ENCODE results near the gene VSNL1.

The VSNL1 gene

GRCh38 chr2:17574406-17575073, 34.0 kb downstream of the VSNL1 start:
- no peaks in the 10 kb centered on the region for H3K9me3 ChIP-seq (ENCODE audit: insufficient read depth, low read length)
- H3K4me2 ChIP-seq (ENCODE audit: low read depth, low read length, poor library complexity, severe bottlenecking): no peak overlapping the region
- no peaks in the 10 kb centered on the region for H4K20me1 ChIP-seq (ENCODE audit: low read depth, low read length)
- H3K9me2 ChIP-seq (replicated peaks; ENCODE audit: insufficient read depth, low read length): no peaks in the 10 kb centered on the region
- no peak overlapping the region for H2AFZ ChIP-seq (ENCODE audit: low read depth, low read length, severe bottlenecking)
- no peaks in the 10 kb centered on the region for H3K36me3 ChIP-seq (ENCODE audit: low read length)
- H3F3A ChIP-seq (ENCODE audit: insufficient read depth): no peaks in the 10 kb centered on the region
- no peak overlapping the region for H3K27ac ChIP-seq (ENCODE audit: low read depth, low read length)
- no peak for TF ChIP-seq EZH2phosphoT487 (conservative IDR thresholded peaks at IDR 0.05; ENCODE audit: low read length)
- TF ChIP-seq CTCF (IDR thresholded peaks at IDR 0.05; ENCODE audit: insufficient read depth, low read length, poor library complexity, severe bottlenecking): no peak
- H3K9ac ChIP-seq (ENCODE audit: low read length): no peak overlapping the region
- no peak overlapping the region for H3K4me3 ChIP-seq (ENCODE audit: insufficient read depth, low read length, poor library complexity, severe bottlenecking)
- H3K27me3 ChIP-seq (ENCODE audit: low read length): no peaks in the 10 kb centered on the region; the same call in 1 of the 2 replicates
- no peaks in the 10 kb centered on the region for H3K79me2 ChIP-seq (ENCODE audit: insufficient read depth, low read length)

- Histone ChIP-seq H3F3A (ENCODE audit: insufficient read depth) (no peaks in the 10 kb centered on the region), H3K4me3 (ENCODE audit: insufficient read depth, low read length, poor library complexity, severe bottlenecking) (no peak overlapping the region), H3K9ac (ENCODE audit: low read length) (no peak overlapping the region), H4K20me1 (ENCODE audit: low read depth, low read length) (no peaks in the 10 kb centered on the region), H3K4me2 (ENCODE audit: low read depth, low read length, poor library complexity, severe bottlenecking) (no peak overlapping the region), H3K79me2 (ENCODE audit: insufficient read depth, low read length) (no peaks in the 10 kb centered on the region), H3K9me2 (replicated peaks; ENCODE audit: insufficient read depth, low read length) (no peaks in the 10 kb centered on the region), H3K27me3 (ENCODE audit: low read length) (no peaks in the 10 kb centered on the region; the same call in 1 of the 2 replicates), H3K36me3 (ENCODE audit: low read length) (no peaks in the 10 kb centered on the region), H2AFZ (ENCODE audit: low read depth, low read length, severe bottlenecking) (no peak overlapping the region), H3K9me3 (ENCODE audit: insufficient read depth, low read length) (no peaks in the 10 kb centered on the region), H3K27ac (ENCODE audit: low read depth, low read length) (no peak overlapping the region)
- TF ChIP-seq CTCF (IDR thresholded peaks at IDR 0.05; ENCODE audit: insufficient read depth, low read length, poor library complexity, severe bottlenecking) (no peak), EZH2phosphoT487 (conservative IDR thresholded peaks at IDR 0.05; ENCODE audit: low read length) (no peak)
These were observed 36.3 kb downstream of the VSNL1 start for GRCh38 chr2:17576802-17577201.

DNA sequence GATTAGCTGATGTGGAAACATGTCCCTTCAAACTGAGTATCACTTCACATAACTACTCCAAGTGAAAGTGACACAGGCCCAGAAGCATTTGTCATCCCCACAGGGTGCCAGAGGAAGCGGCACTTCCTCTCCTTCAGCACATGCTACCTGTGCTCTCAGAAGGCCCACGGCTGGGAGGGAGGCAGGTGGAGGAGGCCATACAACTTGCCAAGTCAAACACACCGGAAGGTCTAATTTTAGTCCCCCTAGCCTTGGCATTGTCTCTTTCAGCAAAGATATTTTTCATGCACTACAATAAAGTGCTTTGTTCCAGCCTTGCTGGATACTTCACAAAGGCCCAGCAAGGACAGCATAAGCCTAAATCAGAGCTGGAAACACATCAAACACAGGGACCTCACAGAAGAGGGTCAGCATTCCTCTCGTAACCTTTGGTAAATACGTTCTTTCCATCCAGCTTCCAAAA, 38.0 kb downstream of the VSNL1 start:
- Histone ChIP-seq H3K79me2 (ENCODE audit: insufficient read depth, low read length) (no peaks in the 10 kb centered on the region), H3K4me2 (ENCODE audit: low read depth, low read length, poor library complexity, severe bottlenecking) (no peak overlapping the region), H3K9me3 (ENCODE audit: insufficient read depth, low read length) (no peaks in the 10 kb centered on the region), H3K27me3 (ENCODE audit: low read length) (no peaks in the 10 kb centered on the region; the same call in 1 of the 2 replicates), H3K9ac (ENCODE audit: low read length) (no peak overlapping the region), H3K27ac (ENCODE audit: low read depth, low read length) (no peak overlapping the region), H3K36me3 (ENCODE audit: low read length) (no peaks in the 10 kb centered on the region), H3F3A (ENCODE audit: insufficient read depth) (no peaks in the 10 kb centered on the region), H2AFZ (ENCODE audit: low read depth, low read length, severe bottlenecking) (no peak overlapping the region), H3K4me3 (ENCODE audit: insufficient read depth, low read length, poor library complexity, severe bottlenecking) (no peak overlapping the region), H3K9me2 (replicated peaks; ENCODE audit: insufficient read depth, low read length) (no peaks in the 10 kb centered on the region), H4K20me1 (ENCODE audit: low read depth, low read length) (no peaks in the 10 kb centered on the region)
- TF ChIP-seq EZH2phosphoT487 (conservative IDR thresholded peaks at IDR 0.05; ENCODE audit: low read length): no peak
- TF ChIP-seq CTCF (IDR thresholded peaks at IDR 0.05; ENCODE audit: insufficient read depth, low read length, poor library complexity, severe bottlenecking): no peak
